Ascending aorta (tissue), 2 donors: ENCODE results near the gene ZNF346. TPM values are rescaled to one million over a fixed set of nuclear protein-coding genes. Genes with fewer than 3 reads are reported as not detected.

ENCODE experiments used
- DNase-seq, 2 donors: peaks; one replicate each; pipeline ENCODE4 v3.0.0-alpha.2; 2019; ENCODE audit warnings: low spot score in 2 of 2
- H3K27ac ChIP-seq, 2 donors: fragments of 200-600 bp; sonication (generic); one replicate each; pipeline ENCODE4 v1.5.1; 2016 to 2017; ENCODE audit warnings: mild to moderate bottlenecking in 1 of 2
- H3K27me3 ChIP-seq: fragments of 200-600 bp; sonication (generic); one replicate; pipeline ENCODE4 v1.5.1; 2017
- H3K36me3 ChIP-seq, 2 donors: fragments of 200-600 bp; sonication (generic); one replicate each; pipeline ENCODE4 v1.5.1; 2016
- H3K4me1 ChIP-seq, 2 donors: fragments of 200-600 bp; sonication (generic); one replicate each; pipeline ENCODE4 v1.5.1; 2016 to 2017; ENCODE audit warnings: mild to moderate bottlenecking in 1 of 2
- H3K4me3 ChIP-seq, 2 donors: fragments of 200-600 bp; sonication (generic); one replicate each; pipeline ENCODE4 v1.5.1; 2016 to 2017; ENCODE audit warnings: mild to moderate bottlenecking in 1 of 2
- H3K9me3 ChIP-seq, 2 donors: fragments of 200-600 bp; sonication (generic); one replicate each; pipeline ENCODE4 v1.5.1; 2016
- intact Hi-C: fragments of 100-400 bp; cut with DNase I; formaldehyde crosslinking; loops from one replicate; pipeline ENCODE4 v1.15.1; 2023
- total RNA-seq: library from RNA; depleted of rRNA; stranded (reverse); fragments of >200 nt; gene quantifications from one replicate; pipeline ENCODE4 v1.1.0, GENCODE V29; 2016
- TF ChIP-seq, protein P1 (sequence below), 3 experiments: fragments of 200-600 bp in 2 of 3; fragments of 450-650 bp in 1 of 3; sonication (generic) in 2 of 3; IDR thresholded peaks; one replicate each; pipeline ENCODE4 v1.5.1; 2016 to 2019; ENCODE audit warnings: antibody characterized with exemption in 3 of 3, mild to moderate bottlenecking in 1 of 3, moderate library complexity in 1 of 3

The ZNF346 gene
- total RNA-seq, 1 donor from 2014 or later, result 30.5 TPM

DNA sequence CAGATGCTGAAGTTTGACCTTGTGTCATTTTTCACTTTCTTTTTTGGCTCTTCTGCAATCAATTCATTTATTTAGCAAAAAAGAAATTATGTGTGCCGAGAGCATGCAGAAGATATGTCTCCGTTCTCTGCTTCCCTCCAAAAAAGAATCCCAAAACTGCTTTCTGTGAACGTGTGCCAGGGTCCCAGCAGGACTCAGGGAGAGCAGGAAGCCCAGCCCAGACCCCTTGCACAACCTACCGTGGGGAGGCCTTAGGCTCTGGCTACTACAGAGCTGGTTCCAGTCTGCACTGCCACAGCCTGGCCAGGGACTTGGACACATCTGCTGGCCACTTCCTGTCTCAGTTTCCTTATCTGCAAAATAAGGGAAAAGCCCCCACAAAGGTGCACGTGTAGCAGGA lies 66.6 kb downstream of the ZNF346 start:
- peaks cover 10% of the 10 kb centered on the region for H3K27me3 ChIP-seq

DNA sequence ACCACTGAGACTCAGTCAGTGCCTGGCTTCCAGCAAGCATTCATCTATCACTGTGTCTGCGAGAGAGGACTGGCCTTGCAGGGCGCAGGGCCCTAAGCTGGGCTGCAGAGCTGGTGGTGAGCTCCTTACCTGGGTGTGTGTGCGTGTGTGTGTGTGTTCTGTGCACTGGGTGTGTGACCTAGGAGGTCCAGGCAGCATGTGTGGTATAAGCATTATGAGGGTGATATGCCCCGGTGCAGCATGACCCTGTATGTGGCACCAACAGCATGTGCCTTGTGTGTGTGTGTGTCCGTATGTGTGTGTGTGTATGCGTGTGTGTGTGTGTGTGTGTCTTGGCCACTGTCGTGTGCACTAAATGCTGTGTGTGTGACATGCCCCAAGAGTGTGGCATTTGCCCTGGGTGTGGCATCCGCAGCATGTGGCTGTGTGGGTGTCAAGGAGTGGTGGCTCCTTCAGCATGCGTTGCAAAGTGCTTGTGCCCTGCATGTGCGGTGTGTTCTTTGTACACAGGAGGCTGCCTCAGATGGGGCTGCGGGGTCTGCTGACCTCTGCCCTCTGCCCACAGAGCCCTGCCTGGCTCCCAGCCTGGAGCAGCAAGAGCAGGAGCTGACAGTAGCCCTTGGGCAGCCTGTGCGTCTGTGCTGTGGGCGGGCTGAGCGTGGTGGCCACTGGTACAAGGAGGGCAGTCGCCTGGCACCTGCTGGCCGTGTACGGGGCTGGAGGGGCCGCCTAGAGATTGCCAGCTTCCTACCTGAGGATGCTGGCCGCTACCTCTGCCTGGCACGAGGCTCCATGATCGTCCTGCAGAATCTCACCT lies 67.5 kb downstream of the ZNF346 start:
- DNase-seq, result no peak
- H3K27ac ChIP-seq, result no peak overlapping the region
- intact Hi-C loops, result no loop called here
- H3K9me3 ChIP-seq, result no peaks in the 10 kb centered on the region
- H3K4me1 ChIP-seq, result peaks cover 4 to 7% of the 10 kb centered on the region in 2 donors
- peaks cover 10% of the 10 kb centered on the region for H3K27me3 ChIP-seq
- TF ChIP-seq, protein P1, sequence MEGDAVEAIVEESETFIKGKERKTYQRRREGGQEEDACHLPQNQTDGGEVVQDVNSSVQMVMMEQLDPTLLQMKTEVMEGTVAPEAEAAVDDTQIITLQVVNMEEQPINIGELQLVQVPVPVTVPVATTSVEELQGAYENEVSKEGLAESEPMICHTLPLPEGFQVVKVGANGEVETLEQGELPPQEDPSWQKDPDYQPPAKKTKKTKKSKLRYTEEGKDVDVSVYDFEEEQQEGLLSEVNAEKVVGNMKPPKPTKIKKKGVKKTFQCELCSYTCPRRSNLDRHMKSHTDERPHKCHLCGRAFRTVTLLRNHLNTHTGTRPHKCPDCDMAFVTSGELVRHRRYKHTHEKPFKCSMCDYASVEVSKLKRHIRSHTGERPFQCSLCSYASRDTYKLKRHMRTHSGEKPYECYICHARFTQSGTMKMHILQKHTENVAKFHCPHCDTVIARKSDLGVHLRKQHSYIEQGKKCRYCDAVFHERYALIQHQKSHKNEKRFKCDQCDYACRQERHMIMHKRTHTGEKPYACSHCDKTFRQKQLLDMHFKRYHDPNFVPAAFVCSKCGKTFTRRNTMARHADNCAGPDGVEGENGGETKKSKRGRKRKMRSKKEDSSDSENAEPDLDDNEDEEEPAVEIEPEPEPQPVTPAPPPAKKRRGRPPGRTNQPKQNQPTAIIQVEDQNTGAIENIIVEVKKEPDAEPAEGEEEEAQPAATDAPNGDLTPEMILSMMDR (IDR thresholded peaks at IDR 0.05), result no peak
- no peak overlapping the region for H3K4me3 ChIP-seq
- H3K36me3 ChIP-seq, result no peaks in the 10 kb centered on the region

More for the DNA sequence above, 66.6 kb downstream of the ZNF346 start:
- Histone ChIP-seq H3K9me3 (no peaks in the 10 kb centered on the region), H3K4me3 (no peak overlapping the region), H3K4me1 (peaks cover 4 to 7% of the 10 kb centered on the region in 2 donors), H3K36me3 (no peaks in the 10 kb centered on the region), H3K27ac (no peak overlapping the region)
- TF ChIP-seq, protein P1 (IDR thresholded peaks at IDR 0.05), result no peak
- no peak for DNase-seq
- intact Hi-C loops, result no loop called here

- peaks cover 4 to 7% of the 10 kb centered on the region in 2 donors for H3K4me1 ChIP-seq
- DNase-seq, result no peak
- intact Hi-C loops, result no loop called here
- no peak overlapping the region for H3K27ac ChIP-seq
- TF ChIP-seq, protein P1 (IDR thresholded peaks at IDR 0.05), result no peak
- H3K9me3 ChIP-seq, result no peaks in the 10 kb centered on the region
- H3K27me3 ChIP-seq, result peaks cover 10% of the 10 kb centered on the region
- H3K4me3 ChIP-seq, result no peak overlapping the region
- no peaks in the 10 kb centered on the region for H3K36me3 ChIP-seq
Observed at GRCh38 chr5:177090813-177091212, 68.3 kb downstream of the ZNF346 start.

DNA sequence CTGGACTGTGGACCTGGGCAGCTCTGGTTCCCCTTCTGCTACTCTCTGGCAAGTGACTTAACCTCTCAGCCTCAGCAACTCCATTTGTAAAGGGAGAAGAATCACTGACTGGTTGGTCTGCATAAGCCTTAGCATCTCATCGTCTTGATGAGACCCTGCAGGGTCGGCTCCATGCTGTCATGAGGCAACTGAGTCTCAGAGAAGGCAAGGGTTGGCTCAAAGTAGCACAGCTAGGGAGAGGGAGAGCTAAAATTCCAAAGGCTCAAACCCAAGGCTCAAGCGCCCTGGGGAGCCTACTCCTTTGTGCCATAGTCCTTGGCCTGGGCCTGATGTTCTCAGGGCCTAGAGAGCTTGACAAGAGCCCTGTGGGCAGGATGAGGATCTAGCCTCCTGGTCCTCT lies 68.7 kb downstream of the ZNF346 start:
- intact Hi-C loops, result no loop called here
- DNase-seq, result no peak
- Histone ChIP-seq H3K9me3 (no peaks in the 10 kb centered on the region), H3K4me3 (no peak overlapping the region), H3K36me3 (no peaks in the 10 kb centered on the region), H3K4me1 (peaks cover 4 to 7% of the 10 kb centered on the region in 2 donors), H3K27me3 (peaks cover 10% of the 10 kb centered on the region), H3K27ac (no peak overlapping the region)
- TF ChIP-seq, protein P1 (IDR thresholded peaks at IDR 0.05), result no peak

DNA sequence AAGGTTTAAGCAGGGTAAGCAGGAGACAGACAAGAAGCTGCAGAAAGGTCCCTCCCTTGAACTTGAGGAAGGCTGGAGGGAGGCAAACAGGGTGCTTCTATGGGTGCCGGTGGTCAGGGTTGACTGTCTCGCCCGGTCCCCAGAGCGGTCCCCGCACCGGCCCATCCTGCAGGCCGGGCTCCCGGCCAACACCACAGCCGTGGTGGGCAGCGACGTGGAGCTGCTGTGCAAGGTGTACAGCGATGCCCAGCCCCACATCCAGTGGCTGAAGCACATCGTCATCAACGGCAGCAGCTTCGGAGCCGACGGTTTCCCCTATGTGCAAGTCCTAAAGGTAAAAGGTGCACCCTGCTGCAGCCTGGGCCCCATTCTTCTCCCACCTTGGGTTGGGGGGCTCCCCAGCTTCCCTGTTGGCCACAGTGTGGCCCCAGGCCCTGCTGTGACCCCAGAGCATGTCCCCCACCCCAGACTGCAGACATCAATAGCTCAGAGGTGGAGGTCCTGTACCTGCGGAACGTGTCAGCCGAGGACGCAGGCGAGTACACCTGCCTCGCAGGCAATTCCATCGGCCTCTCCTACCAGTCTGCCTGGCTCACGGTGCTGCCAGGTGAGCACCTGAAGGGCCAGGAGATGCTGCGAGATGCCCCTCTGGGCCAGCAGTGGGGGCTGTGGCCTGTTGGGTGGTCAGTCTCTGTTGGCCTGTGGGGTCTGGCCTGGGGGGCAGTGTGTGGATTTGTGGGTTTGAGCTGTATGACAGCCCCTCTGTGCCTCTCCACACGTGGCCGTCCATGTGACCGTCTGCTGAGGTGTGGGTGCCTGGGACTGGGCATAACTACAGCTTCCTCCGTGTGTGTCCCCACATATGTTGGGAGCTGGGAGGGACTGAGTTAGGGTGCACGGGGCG lies 69.9 kb downstream of the ZNF346 start:
- Histone ChIP-seq H3K4me1 (no peaks in the 10 kb centered on the region), H3K27me3 (peaks cover 4% of the 10 kb centered on the region), H3K36me3 (no peaks in the 10 kb centered on the region), H3K9me3 (no peaks in the 10 kb centered on the region), H3K27ac (no peak overlapping the region), H3K4me3 (no peak overlapping the region)
- DNase-seq, result no peak
- TF ChIP-seq, protein P1 (IDR thresholded peaks at IDR 0.05), result no peak
- intact Hi-C loops, result no loop called here
